HepG2 (cell line): ENCODE results near the gene TRIM7. TPM values are rescaled to one million over a fixed set of nuclear protein-coding genes. Genes with fewer than 3 reads are reported as not detected.
A peak's percentile ranks its signal among the peaks of the same experiment; 100 is the strongest.

Experiments
- CEBPZ ChIP-seq: IDR thresholded peaks from 2 replicates; pipeline ENCODE4 v1.6.1; 2012; ENCODE audit warnings: low read length, improper control_type of control experiment
- CSRNP1 ChIP-seq: sonication (generic); formaldehyde crosslinking; IDR thresholded peaks from 2 replicates; pipeline ENCODE4 v1.8.1; 2023; ENCODE audit warnings: mild to moderate bottlenecking, missing genetic modification reagents
- ETV5 ChIP-seq: IDR thresholded peaks from 2 replicates; pipeline ENCODE4 v1.6.1; 2018; ENCODE audit warnings: missing biosample characterization, missing genetic modification reagents, inconsistent platforms, borderline replicate concordance
- FIP1L1 ChIP-seq: fragments of 200-400 bp; formaldehyde crosslinking; IDR thresholded peaks from 2 replicates; pipeline ENCODE4 v1.6.1; 2018; ENCODE audit warnings: low read depth, mild to moderate bottlenecking, low read length, moderate library complexity, borderline replicate concordance; ENCODE audit not compliant: insufficient read depth
- HNRNPLL ChIP-seq: fragments of 200-400 bp; formaldehyde crosslinking; IDR thresholded peaks from 2 replicates; pipeline ENCODE4 v1.6.1; 2017; ENCODE audit warnings: mild to moderate bottlenecking, low read depth, low read length; ENCODE audit not compliant: poor library complexity, severe bottlenecking
- KAT8 ChIP-seq: IDR thresholded peaks from 2 replicates; pipeline ENCODE4 v1.6.1; 2016; ENCODE audit warnings: missing genetic modification reagents, missing compliant biosample characterization
- NONO ChIP-seq, 2 experiments: fragments of 450-650 bp in 1 of 2; sonication (generic) in 1 of 2; formaldehyde crosslinking in 1 of 2; IDR thresholded peaks in 1 of 2; conservative IDR thresholded peaks in 1 of 2; 2 replicates each; pipeline versions ENCODE4 v1.6.1 to v1.8.0; 2017 to 2022; ENCODE audit warnings: mild to moderate bottlenecking in 1 of 2, missing genetic modification reagents in 1 of 2, moderate library complexity in 1 of 2
- POGZ ChIP-seq: sonication (generic); formaldehyde crosslinking; IDR thresholded peaks from 2 replicates; pipeline ENCODE4 v1.4.0; 2020; ENCODE audit warnings: mild to moderate bottlenecking, missing genetic modification reagents
- SAFB2 ChIP-seq: sonication (generic); formaldehyde crosslinking; IDR thresholded peaks from 2 replicates; pipeline ENCODE4 v1.5.1; 2020; ENCODE audit warnings: missing genetic modification reagents, low read depth, mild to moderate bottlenecking, borderline replicate concordance
- SIX1 ChIP-seq: sonication (generic); formaldehyde crosslinking; IDR thresholded peaks from 2 replicates; pipeline ENCODE4 v1.4.0; 2020; ENCODE audit warnings: missing genetic modification reagents, borderline replicate concordance
- SOX5 ChIP-seq: IDR thresholded peaks from 2 replicates; pipeline ENCODE4 v1.6.1; 2016; ENCODE audit warnings: borderline replicate concordance
- SRY ChIP-seq: sonication (generic); formaldehyde crosslinking; IDR thresholded peaks from 2 replicates; pipeline ENCODE4 v1.8.0; 2022; ENCODE audit warnings: mild to moderate bottlenecking, missing genetic modification reagents
- TCF7L2 ChIP-seq: IDR thresholded peaks from 2 replicates; pipeline ENCODE4 v1.6.1; 2011; ENCODE audit warnings: mild to moderate bottlenecking, low read depth, low read length, moderate library complexity
- TMF1 ChIP-seq: sonication (generic); formaldehyde crosslinking; IDR thresholded peaks from 2 replicates; pipeline ENCODE4 v1.8.1; 2022; ENCODE audit warnings: low read depth, missing genetic modification reagents
- ZBTB42 ChIP-seq: sonication (generic); formaldehyde crosslinking; IDR thresholded peaks from 2 replicates; pipeline ENCODE4 v1.5.0; 2020; ENCODE audit warnings: mild to moderate bottlenecking, missing genetic modification reagents
- ZBTB43 ChIP-seq: sonication (generic); formaldehyde crosslinking; conservative IDR thresholded peaks from 2 replicates; pipeline ENCODE4 v1.4.0; 2020; ENCODE audit warnings: missing genetic modification reagents
- ZFYVE20 ChIP-seq: sonication (generic); formaldehyde crosslinking; IDR thresholded peaks from 2 replicates; pipeline ENCODE4 v1.8.0; 2023; ENCODE audit warnings: low read depth, mild to moderate bottlenecking, moderate library complexity, missing genetic modification reagents, borderline replicate concordance
- ZNF280D ChIP-seq: sonication (generic); formaldehyde crosslinking; IDR thresholded peaks from 2 replicates; pipeline ENCODE4 v1.5.1; 2020; ENCODE audit warnings: mild to moderate bottlenecking, missing genetic modification reagents
- ZNF382 ChIP-seq: sonication (generic); formaldehyde crosslinking; IDR thresholded peaks from 2 replicates; pipeline ENCODE4 v1.5.0; 2020; ENCODE audit warnings: missing genetic modification reagents, mild to moderate bottlenecking, borderline replicate concordance
- polyA plus RNA-seq, 8 experiments: library from polyadenylated mRNA; depleted of rRNA in 3 of 8; stranded (reverse) in 7 of 8; unstranded in 1 of 8; fragments of >200 nt; fragmentation: Illumina TruSeq in 4 of 8; extraction: Trizol in 4 of 8; gene quantifications; 2 replicates each; pipeline versions ENCODE4 v1.2.1 to v1.2.3, GENCODE V29; 2011 to 2016; ENCODE audit warnings: low read depth in 4 of 8, missing spikeins in 1 of 8, mixed read lengths in 1 of 8; ENCODE audit not compliant: insufficient read depth in 1 of 8
- total RNA-seq, 5 experiments: library from RNA; depleted of rRNA; stranded (reverse); fragments of >200 nt; fragmentation: Illumina TruSeq; extraction: Trizol; gene quantifications; 2 replicates each; pipeline ENCODE4 v1.2.3, GENCODE V29; 2016; ENCODE audit warnings: low read depth in 1 of 5

Gene TRIM7
- total and polyA plus RNA-seq, 2 of the 13 experiments (the other 11 are each of a cell fraction or from before 2014, with no cell fraction given): 0.13 TPM; not detected in 1

- TF ChIP-seq TCF7L2 (no peak), TMF1 (no peak), SIX1 (CRISPR knock-in tag) (no peak), POGZ (CRISPR knock-in tag) (no peak), ZBTB43 (CRISPR knock-in tag) (no peak), FIP1L1 (0 out of 2 replicates have a peak, but pooled peaks have one; percentile 40), ZNF280D (CRISPR knock-in tag) (no peak), ETV5 (no peak), NONO (IDR thresholded peaks at IDR 0.05) (no peak), NONO (CRISPR knock-in tag; conservative IDR thresholded peaks at IDR 0.05) (peak; percentile 8; the same call in 1 of the 2 replicates), ZFYVE20 (CRISPR knock-in tag) (no peak), SAFB2 (CRISPR knock-in tag) (no peak), KAT8 (no peak), SRY (CRISPR knock-in tag) (no peak), ZNF382 (CRISPR knock-in tag) (no peak), CEBPZ (no peak), CSRNP1 (no peak), SOX5 (CRISPR knock-in tag) (no peak), ZBTB42 (no peak), HNRNPLL (no peak)
Measured at GRCh38 chr5:181234455-181235306, 29.7 kb upstream of the TRIM7 start (continued).
